NCI-H146 (cell line): ENCODE measurements around the gene KLF8.
"Not testable (repeated sequence)": the region's sequence is repeated elsewhere in the genome, so short reads cannot be mapped to it uniquely, and the experiment has no call there.

ENCODE experiments used
- DNase-seq: peaks from one replicate; lab custom pipeline; 2025; lab: John Stamatoyannopoulos, UW

The KLF8 gene

DNA sequence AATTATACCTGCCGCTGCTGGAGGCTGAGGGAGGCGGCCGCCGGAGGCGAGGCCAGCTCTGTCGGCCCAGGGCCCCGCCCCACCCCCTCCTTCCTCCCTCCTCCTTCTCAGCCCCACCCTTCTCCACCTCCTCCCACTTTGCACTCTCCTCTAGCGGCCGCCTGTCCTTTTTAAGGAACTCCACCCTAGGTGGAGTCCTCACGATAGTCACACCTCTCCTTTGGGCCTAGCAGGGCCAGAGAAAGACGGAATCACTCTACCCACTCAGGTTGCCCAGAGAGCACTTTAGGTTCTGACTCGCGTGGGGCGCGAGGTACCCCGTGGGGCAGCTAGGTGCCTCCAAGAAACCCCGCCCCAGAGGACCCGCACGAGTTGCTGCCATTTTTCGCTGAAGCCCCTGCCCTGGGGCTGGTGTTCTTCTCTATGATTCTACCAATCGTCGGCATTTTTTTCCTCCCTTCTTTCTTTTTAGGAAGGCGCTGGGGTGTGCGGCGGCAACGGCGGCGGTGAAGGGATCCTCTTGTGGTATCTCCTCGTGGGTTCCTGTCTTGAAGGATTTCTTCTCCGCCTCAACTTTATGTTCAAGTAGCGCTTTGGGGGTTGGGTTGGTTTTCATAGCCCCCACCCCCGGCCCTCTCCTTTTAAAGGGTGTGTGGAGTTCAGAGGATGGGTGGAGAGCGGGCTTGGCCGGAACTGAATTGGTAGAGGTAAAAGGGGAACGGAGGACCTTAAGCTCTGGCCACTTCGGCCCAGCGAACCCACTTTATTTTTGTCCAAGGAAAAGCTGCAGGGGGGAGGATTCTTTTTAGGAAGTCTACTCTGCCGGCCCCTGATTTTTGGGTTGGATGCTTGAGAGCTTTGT lies at the start of gene KLF8:
TSS of gene KLF8 (plus strand) at position 136 of the 862 bp plus-strand sequence. CDS start 979 bp downstream, outside the sequence.
- DNase-seq, result no peak

DNA sequence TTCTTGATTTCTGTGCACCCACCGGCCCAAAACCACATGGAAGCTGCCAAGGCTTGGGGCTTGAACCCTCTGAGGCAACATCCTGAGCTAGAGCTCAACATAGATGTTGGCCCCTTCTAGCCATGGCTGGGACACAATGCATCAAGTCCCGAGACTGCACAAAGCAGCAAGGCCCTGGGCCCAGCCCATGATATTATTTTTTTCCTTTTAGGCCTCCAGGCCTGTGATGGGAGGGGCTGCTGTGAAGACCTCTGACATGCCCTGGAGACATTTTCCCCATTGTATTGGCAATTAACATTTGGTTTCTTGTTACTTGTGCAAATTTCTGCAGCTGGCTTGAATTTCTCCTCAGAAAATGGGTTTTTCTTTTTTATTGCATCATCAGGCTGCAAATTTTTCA lies 25.2 kb upstream of the KLF8 start:
- DNase-seq, result not testable (repeated sequence)

DNA sequence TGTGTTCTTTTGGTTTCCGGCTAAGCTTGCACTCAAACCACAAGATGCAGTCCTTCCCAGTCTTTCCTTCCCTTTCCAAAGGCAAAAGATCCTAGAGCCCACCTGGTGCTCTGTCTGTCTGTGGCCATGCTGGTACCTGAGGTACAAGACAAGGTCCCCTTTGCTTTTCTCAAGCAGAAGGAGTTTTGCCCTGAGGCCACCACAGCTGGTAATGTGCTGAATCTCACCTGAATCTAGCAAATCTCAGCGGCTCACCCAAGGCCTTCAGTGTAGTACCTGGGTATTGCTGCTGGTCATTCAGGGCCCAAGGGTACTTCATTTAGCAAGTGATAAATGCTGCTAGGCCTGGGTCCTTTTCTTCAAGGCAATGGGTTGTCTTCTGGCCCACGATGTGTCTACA lies 20.5 kb upstream of the KLF8 start:
- DNase-seq, result no peak

DNA sequence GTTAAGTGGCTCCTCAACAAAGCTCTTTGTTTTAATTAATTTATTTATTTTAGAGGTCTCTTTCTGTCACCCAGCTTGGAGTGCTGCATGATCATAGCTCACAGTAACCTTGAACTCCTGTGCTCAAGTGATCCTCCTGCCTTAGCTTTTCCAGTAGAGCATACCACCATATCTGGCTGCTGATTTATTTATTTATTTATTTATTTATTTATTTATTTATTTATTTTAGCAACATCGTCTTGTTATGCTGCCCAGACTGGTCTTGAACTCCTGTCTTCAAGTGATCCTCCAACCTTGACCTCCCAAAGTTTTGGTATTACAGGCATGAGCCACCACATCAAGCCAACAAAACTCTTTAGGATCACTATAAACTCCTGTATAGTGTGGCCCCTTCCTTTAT lies 15.8 kb upstream of the KLF8 start:
- no peak for DNase-seq

DNA sequence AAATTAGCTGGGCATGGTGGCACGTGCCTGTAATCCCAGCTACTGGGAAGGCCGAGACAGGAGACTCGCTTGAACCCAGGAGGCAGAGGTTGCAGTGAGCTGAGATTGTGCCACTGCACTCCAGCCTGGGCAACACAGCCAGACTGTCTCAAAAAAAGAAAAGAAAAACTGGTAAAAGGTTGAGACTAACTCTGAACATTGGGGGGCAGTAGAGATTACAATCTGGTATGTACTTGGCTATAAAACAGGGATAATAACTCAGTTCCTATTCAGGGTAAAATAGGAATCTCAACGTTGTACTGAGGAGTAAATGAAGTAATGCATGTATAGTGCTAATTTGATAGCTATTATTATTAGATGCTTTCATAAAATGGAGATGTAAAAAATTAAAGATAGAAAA lies 12.5 kb upstream of the KLF8 start:
- DNase-seq, result peak; percentile 0

DNA sequence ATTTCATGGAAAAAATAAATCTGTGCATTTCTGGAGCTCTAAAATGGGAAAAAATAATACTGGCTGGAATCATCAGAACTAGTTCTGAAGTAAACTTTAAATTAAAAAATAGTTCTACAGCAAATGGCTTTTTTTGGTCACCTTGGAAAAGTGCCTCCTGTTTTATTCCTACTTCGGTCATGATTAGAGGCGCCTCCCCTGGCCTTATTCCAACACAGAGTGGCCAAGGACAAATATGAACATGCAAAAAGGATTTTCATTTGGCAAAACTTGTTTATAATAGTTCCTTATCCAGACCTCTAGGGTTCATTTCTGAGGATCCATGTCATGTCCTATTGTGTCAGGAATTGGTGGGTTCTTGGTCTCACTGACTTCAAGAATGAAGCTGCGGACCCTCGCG lies 11.1 kb upstream of the KLF8 start:
- no peak for DNase-seq

DNA sequence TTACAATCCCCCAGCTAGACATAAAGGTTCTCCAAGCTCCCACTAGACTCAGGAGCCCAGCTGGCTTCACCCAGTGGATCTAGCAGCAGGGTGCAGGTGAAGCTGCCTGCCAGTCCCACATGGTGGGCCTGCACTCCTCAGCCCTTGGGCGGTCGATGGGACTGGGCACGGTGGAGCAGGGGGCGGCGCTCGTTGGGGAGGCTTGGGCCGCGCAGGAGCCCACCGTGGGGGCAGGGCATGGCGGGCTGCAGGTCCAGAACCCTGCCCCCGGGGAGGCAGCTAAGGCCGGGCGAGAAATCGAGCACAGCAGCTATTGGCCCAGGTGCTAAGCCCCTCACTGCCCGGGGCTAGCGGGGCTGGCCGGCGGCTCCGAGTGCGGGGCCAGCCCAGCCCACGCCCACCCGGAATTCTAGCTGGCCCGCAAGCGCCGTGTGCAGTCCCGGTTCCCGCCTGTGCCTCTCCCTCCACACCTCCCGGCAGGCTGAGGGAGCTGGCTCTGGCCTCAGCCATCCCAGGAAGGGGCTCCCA lies 9.6 kb upstream of the KLF8 start:
- no peak for DNase-seq

DNA sequence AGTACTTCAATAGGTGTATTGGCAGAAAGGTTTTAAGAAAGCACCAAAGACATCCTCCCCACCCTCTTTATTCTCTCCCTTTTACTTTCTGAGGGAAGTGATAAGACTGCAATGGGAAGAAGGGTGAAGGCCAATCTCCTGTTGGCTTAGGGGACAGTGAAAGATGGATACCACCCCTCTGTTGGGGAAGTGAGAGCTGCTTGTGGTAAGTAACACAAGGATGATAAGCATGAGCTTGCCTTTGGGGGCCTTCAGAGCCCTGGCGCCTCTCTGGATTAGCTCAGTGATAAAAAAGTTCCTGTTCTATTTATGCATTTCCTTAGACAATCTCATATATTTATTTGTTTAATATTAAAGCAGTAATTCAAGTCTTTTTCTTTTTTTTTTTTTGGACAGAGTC lies 5.2 kb upstream of the KLF8 start:
- no peak for DNase-seq

DNA sequence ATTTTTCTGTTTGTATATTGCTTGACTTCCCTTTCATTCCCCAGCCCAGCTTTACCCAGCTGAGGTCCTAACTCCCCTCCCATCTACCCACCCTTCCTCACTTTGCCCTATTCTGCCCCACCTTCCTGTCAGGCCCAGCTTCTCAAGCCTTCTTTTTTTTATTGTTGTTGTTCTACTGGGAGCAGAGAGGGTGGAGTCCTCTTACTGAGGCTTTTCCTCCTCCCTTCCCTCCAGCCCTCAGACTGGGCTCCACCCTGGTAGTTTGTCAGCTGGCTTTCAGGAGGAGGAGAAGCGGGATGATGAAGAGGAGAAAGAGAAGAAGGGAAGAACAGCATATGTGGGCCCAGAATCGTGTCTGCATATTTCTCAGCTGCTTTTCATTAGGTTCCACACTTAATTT lies 3.2 kb upstream of the KLF8 start:
- no peak for DNase-seq

DNA sequence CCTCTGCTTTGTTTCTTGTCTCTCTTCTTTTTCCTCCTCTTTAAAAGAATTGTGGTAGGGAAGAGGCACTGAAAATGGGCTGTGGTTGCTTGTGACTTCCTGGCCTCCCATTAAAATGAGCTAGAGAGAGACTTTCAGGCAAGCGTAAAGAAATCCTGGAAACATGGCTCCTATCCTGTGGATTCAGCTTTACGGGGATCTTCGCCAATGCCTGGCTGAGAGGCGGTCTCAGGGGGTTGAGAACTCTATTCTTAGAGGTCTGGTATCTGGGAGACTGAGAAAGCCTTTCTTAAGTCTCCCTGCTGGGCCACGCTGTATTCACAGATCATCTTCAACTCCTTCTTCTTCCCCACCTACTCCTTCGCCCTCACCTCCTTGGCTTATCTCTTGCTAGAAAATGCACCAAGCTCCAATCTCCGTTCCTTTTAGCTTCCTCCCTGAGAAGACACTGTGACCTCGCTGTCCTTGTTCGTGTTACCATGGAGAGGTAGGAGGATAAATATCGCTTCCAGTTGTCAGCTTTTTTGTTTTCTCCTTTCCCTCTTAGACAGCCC lies 542 bp upstream of the KLF8 start:
- DNase-seq, result no peak

DNA sequence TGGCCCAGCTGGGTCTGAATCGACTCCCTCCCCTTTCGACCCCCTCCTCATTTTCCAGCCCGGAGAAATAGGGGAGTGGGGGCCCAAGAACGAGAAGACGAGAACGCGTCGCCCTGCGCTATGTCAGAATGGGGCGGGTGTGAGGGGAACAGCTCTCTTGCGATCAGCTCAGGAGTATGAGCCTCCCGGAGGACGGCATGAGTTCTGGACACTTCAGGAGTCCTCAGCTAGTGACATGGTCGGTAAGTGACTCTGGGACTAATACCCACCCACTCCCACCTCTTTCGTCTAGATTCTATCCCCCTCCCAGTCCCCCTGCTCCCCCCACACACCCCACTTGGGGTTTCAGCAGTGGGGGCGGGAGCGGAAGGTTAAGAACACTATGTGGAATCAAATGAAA lies 944 bp downstream of the KLF8 start:
- no peak for DNase-seq

DNA sequence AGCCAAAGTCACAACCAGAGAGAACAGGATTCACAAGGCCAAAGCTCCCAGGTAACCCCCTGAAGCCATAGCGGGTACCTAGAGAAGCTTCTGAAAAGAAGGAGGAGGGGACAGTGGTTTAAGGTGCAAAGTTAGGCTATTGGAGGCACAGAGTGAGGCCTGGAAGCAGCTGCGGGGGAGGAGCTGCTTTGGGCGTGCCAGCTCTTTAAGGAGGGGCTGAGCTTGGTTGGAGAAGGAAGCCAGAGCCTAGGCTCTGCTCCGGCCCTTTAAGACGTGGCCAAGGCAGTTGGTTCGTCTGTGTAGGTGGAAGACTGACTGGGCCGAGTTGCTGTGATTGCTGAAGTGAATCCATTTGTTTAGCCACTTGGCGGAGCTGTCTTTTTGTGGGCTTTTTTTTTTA lies 1.5 kb downstream of the KLF8 start:
- no peak for DNase-seq

DNA sequence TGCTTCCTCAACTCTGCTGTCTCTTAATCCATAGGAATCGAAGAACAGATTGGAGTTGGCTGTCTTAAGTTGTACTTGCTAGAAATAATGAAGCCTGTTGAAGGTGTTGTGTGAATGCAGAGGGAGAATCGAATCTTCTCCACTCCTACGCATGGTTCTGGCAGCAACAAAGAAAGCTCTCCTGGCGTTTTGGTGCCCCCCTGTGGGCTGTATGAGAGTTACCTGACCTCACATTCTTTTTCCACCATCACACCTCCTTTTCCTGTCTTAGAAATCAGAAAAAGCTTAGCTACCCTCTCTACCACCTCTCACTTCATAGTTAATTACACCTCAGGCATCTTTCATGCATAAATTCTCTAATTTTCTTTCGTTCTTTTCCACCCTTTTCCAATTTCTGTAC lies 16.3 kb downstream of the KLF8 start:
- DNase-seq, result peak; percentile 15

DNA sequence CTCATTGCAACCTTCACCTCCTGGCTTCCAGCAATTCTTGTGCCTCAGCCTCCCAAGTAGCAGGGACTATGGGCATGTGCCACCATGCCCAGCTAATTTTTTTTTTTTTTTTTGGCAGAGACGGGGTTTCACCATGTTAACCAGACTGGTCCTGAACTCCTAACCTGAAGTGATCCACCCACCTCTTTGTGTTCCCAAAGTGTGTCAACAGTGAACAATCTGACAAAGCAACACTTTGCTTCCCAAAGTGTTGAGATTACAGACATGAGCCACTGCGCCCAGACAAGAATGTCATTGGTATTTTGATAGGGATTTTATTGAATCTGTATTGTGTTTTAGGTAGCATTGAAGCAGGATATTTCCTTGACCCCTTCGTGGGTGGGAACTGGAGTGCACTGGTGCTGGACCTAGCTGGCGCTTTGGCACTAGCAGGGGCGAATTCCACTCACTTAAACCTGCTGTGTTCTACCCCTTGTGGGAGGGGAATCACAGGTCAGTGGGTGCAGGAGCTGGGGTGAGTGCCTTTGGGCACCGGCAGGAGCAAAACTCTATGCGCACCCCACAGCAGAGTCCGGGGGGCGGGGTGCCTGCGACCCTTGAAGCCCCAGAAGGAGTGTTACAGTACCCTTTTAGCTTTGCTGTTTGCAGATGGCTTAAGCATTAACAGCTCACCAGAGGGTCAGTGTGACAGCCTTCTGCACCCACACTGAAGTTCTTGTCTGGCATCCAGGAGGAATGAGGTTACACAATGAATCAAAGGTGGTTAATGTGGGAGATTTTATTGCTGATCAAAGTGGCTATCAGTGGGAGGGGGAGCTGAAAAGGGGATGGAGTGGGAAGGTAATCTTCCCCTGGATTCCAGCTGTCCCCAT lies 21.9 kb downstream of the KLF8 start:
- no peak for DNase-seq

DNA sequence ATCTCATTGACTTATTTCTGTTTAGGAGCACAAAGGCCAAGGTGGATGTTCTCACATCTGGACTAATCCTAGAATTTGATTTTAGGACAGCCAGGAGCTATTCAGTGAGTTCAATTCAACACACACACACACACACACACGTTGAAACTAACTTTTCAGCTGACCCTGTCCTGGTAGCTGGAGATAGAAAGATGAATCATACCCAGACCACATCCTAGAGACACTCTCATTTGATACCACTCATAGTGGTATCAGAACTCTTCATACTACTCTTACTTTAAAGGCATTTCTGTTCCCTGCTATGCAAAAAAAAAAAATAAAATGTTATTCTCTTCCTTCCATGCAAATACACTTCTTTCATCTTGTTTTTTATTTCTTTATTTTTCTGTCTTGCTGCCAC lies 36.7 kb downstream of the KLF8 start:
- no peak for DNase-seq

DNA sequence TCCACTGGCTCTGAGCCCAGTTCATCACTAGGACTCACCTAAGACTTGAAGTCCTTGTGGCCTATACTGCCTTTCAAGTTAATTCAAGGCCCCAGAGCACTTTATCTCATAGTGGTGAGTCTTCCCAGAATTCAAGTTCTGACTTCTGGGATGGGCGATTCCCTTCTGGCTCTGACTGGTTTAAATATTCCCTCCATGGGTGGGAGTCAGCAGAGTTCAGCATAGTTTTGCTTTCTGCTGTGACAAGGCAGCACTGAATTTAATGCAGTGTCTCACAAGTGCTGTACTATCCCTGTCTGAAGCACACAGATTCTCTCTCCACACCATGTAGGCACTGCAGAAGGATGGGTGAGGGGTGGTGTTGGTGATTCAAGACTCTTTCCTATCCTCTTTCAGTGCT lies 46.5 kb downstream of the KLF8 start:
- no peak for DNase-seq

DNA sequence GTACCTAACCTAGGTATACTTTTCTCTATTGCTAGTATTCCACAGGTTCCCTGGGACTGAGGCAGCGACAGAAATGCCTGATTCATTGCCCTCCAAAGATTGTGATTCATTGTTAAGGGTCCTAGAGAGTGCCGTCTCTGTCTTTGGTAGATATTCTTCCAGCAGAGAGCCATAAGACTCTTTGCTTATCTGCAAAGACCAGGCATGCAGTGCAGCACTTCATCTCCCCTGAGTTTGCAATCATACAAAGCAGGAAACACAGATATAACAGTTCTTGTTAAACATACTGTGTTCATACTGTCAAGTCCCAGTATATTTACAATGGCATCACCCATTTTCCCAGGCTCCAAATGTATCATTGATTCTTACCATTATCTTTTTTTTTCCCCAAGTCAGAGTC lies 47.7 kb downstream of the KLF8 start:
- DNase-seq, result no peak

DNA sequence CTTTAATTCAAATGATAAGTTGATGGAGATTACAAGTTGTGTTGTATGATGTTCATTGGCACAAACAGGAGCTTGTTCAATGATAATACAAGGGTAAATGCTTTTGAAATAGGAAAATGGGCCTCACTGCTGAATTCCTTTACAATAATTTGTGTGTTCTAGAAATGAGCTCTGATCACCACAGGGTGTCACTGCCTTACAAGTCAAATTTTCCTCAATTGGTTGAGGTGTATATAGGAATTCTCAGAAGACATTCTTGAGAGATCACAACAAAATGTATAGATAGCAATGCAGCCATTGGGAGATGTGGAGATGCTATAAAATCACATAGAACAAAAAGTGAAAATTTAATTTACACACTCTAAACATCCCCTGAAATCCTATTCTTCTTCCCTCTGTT lies 49.6 kb downstream of the KLF8 start:
- no peak for DNase-seq

DNA sequence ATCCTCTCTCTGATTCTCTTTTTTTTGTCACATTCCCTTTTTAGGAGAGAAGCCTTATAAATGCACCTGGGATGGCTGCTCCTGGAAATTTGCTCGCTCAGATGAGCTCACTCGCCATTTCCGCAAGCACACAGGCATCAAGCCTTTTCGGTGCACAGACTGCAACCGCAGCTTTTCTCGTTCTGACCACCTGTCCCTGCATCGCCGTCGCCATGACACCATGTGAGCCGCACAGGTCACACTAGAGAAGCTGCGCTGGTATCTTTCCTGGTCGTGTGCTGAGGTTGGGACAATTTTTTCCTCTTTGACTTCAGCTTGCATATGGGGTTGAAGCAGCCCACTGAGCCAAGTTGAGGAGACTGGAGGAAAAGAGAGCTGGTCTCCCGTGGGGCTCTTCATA lies 52.1 kb downstream of the KLF8 start:
- DNase-seq, result peak; percentile 5

DNA sequence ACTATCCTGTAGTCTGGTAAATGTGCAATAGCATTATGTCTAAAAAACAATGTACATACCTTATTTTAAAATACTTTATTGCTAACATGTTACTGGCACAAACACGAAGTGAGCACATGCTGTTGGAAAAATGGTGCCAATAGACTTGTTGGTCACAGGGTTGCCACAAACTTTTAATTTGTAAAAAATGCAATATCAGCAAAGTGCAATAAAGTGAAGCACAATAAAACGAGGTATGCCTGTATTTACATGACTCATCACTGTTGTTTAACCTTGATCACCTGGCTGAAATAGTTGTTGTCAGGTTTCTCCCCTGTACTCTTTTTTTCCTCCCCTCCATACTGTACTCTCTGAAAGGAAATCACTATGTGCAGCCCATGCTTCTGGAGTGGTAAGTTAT lies 56.5 kb downstream of the KLF8 start:
- DNase-seq, result no peak

DNA sequence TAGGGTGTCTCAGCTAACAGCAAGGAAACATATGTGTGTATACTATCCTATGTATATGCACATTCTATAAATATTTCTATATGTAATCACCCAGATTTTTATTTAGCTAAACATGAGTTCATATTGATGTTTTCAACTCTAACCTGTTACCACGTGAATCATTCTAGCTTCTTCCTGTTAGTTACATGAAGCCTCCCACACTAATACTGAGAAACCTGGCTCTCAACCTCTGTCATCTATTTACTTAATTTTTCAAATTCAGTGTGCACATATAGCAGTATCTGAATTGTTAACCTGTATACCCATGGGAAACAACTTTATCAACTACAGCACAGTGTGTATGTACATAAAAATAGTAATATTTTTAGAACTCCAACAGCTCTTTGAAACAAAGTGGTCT lies 57.3 kb downstream of the KLF8 start:
- DNase-seq, result no peak

DNA sequence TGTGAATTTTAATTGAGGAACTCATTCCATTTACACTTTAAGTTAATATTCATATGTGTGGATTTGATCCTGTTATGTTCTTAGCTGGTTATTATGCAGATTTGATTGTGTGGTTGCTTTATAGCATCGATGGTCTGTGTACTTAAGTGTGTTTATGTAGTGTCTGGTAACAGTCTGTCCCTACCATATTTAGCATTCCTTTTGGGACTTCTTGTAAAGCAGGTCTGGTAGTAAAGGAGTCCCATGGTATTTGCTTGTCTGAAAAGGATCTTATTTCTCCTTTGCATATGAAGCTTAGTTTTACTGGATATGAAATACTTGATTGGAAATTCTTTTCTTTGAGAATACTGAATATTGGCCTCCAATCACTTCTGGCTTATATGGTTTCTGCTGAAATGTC lies 76.6 kb downstream of the KLF8 start:
- no peak for DNase-seq

DNA sequence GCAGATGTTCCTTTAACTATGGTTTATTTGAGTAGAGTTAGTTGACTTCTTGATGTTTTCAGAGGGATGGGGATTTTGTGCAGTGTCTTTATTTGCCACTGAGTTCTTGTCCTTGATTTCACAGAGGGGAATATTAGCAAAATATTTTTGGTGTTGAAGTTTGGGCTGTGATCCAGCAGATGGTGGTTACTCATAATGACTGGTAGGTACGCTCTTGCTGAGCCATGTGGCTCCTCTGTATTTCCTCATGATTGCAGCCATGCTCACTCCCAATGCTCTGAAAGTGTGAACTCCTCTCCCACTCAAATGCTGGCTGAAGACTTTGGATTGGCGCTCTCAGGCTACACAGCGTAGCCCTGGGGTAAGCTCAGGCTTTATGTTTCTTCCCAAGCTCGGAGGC lies 77.7 kb downstream of the KLF8 start:
- DNase-seq, result no peak
